H54 (cell line): ENCODE data around the gene STAT6.
"Not testable (repeated sequence)": the region's sequence is repeated elsewhere in the genome, so short reads cannot be mapped to it uniquely, and the experiment has no call there.

ENCODE experiments used
- DNase-seq: peaks from one replicate; pipeline ENCODE4 v3.0.0; 2011; ENCODE audit warnings: low spot score, mixed read lengths; ENCODE audit not compliant: insufficient read length
- FAIRE-seq: peaks from 3 replicates; lab custom pipeline; 2011; peaks lifted over from hg19 to GRCh38; lab: Jason Lieb, UNC
- POLR2A ChIP-seq: IDR thresholded peaks from 2 replicates; pipeline ENCODE4 v1.6.1; 2011; ENCODE audit warnings: low read depth, mild to moderate bottlenecking, low read length

STAT6 gene

GRCh38 chr12:57057067-57057751 lies 54.0 kb downstream of the STAT6 start:
- FAIRE-seq (no peak), DNase-seq (no peak)
- TF ChIP-seq POLR2A = no peak

- no peak for DNase-seq
- no peak for TF ChIP-seq POLR2A
- no peak for FAIRE-seq
These were observed 55.3 kb downstream of the STAT6 start for GRCh38 chr12:57055824-57056223.

- not testable (repeated sequence) for DNase-seq, FAIRE-seq
These were observed 57.3 kb downstream of the STAT6 start for GRCh38 chr12:57053901-57054300.

GRCh38 chr12:57053146-57053545 lies 58.0 kb downstream of the STAT6 start:
- not testable (repeated sequence) for FAIRE-seq, DNase-seq

- DNase-seq (no peak), FAIRE-seq (no peak)
- no peak for TF ChIP-seq POLR2A
These were observed 60.2 kb downstream of the STAT6 start for GRCh38 chr12:57051011-57051410.

GRCh38 chr12:57049890-57050289 lies 61.3 kb downstream of the STAT6 start, which contains the start of gene MYO1A:
Gene MYO1A (minus strand): TSS chr12:57050129. CDS start chr12:57048323, 1,806 bp downstream.
- FAIRE-seq = no peak
- no peak for TF ChIP-seq POLR2A
- DNase-seq = peak; percentile 22

GRCh38 chr12:57049119-57049446 lies 62.1 kb downstream of the STAT6 start:
- FAIRE-seq (no peak), DNase-seq (no peak)
- TF ChIP-seq POLR2A = no peak

- TF ChIP-seq POLR2A = no peak
- FAIRE-seq (no peak), DNase-seq (no peak)
These were observed 62.6 kb downstream of the STAT6 start for GRCh38 chr12:57048423-57049118.

- FAIRE-seq (no peak), DNase-seq (no peak)
- no peak for TF ChIP-seq POLR2A
These were observed 63.2 kb downstream of the STAT6 start for GRCh38 chr12:57047981-57048380.

- DNase-seq (no peak), FAIRE-seq (no peak)
- no peak for TF ChIP-seq POLR2A
These were observed 63.9 kb downstream of the STAT6 start for GRCh38 chr12:57046947-57047890.

GRCh38 chr12:57046086-57046791 lies 64.9 kb downstream of the STAT6 start:
- DNase-seq (no peak), FAIRE-seq (no peak)
- no peak for TF ChIP-seq POLR2A
